ENCODE data around the gene LAMA4. TPM values are rescaled to one million over a fixed set of nuclear protein-coding genes. Genes with fewer than 3 reads are reported as not detected.

LAMA4 gene, protein sequence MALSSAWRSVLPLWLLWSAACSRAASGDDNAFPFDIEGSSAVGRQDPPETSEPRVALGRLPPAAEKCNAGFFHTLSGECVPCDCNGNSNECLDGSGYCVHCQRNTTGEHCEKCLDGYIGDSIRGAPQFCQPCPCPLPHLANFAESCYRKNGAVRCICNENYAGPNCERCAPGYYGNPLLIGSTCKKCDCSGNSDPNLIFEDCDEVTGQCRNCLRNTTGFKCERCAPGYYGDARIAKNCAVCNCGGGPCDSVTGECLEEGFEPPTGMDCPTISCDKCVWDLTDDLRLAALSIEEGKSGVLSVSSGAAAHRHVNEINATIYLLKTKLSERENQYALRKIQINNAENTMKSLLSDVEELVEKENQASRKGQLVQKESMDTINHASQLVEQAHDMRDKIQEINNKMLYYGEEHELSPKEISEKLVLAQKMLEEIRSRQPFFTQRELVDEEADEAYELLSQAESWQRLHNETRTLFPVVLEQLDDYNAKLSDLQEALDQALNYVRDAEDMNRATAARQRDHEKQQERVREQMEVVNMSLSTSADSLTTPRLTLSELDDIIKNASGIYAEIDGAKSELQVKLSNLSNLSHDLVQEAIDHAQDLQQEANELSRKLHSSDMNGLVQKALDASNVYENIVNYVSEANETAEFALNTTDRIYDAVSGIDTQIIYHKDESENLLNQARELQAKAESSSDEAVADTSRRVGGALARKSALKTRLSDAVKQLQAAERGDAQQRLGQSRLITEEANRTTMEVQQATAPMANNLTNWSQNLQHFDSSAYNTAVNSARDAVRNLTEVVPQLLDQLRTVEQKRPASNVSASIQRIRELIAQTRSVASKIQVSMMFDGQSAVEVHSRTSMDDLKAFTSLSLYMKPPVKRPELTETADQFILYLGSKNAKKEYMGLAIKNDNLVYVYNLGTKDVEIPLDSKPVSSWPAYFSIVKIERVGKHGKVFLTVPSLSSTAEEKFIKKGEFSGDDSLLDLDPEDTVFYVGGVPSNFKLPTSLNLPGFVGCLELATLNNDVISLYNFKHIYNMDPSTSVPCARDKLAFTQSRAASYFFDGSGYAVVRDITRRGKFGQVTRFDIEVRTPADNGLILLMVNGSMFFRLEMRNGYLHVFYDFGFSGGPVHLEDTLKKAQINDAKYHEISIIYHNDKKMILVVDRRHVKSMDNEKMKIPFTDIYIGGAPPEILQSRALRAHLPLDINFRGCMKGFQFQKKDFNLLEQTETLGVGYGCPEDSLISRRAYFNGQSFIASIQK (N-terminal part only)
- total RNA-seq (2014; rRNA removed): 9.4 and 18.3 TPM in 2 replicates
- percentile 51 among the genes with signal in this experiment for Bru-seq, nascent RNA
- BruChase-seq, experiment 1, labeled RNA remaining after a 6-hour chase: percentile 41 among the genes with signal in this experiment
- percentile 52 among the genes with signal in this experiment for BruChase-seq, experiment 2, labeled RNA remaining after a 2-hour chase
- long read RNA-seq, full-length matches to known transcripts: 7 of 47 reads
- long read RNA-seq, partial matches to known transcripts: 31 of 47 reads
- long read RNA-seq, other reads (novel, unspliced or antisense): 9 of 47 reads

DNA sequence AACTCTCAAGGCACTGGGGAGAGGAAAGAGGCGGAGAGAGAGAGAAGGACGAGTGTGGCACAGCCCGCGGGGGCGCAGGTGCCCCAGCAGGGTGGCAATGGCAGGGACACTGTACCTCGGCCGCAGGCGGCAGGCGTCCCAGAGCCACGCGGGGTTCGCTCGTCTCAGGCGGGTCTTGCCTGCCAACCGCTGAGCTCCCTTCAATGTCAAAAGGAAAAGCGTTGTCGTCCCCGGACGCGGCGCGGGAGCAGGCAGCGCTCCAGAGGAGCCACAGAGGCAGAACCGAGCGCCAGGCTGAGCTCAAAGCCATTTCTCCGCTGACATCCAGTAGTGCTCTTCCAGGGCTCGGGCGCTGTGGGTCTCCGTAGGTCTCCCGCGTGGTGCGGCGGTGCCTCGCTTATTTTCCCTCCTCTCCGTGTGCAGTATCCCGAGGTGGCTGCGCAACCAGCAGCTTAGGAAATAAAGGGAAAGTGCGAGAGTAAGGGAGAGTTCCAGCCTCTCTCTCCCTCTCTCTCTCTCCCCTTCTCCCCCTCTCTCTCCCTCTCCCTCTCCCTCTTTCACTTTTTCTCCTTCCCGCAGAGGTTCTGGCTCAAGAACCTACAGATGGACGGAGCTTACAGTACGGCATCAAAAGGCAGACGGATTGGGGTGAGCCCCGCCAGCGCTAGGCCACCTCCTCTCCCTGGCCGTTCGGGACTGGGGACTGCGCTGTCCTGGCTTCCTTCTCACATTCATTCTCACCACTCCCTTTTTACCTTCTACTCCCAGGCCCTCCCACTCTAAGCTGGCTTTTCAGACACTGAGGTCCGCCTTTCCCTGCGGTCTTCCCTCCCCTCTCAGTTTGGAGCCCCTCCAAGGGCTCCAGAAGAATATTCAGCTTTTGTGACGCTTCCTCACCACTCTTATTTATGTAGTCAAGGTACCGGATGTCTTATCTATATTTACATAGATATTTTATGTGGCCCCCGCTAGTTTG is at the start of gene LAMA4:
Gene LAMA4 (minus strand): TSS at position 727 of the 976 bp plus-strand sequence. CDS start 417 bp downstream, at position 310.
- Histone ChIP-seq H3K9ac (ENCODE audit: low read length) (peak within 1 kb of the TSS; percentile 73), H3K27ac (ENCODE audit: low read length) (peak within 1 kb of the TSS; percentile 16; the same call in 1 of the 2 replicates)
- TSS peak; percentile 65 for BruUV-seq (replicated peaks)

DNA sequence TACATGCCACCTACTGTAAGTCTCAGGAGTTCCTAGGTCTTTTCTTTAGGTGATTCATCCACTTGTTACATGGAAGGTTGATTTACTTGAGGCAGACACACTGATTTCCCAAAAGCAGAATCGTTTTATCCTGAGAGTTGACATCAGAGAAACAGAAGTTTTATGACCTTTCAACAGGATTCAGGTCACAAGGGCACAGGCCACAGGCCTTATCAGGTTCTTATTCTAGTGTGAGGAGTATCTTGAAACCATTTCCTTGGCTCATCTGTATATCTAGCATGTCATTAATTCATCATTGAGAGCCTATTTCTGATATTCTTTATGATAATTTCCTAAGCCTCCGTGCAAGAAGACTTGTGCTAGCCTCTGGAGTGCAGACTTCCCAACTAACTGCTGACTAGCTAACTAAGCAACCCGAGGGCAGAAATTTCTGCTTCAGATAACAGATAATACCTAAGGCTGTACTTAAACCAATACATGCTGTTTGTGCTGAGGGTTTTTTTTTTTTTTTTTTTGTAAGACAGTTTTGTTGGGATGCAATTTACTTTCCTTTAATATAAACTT is 47.9 kb upstream of the LAMA4 start:
- Histone ChIP-seq H3K9me3 (ENCODE audit: low read length) (no peaks in the 10 kb centered on the region), H3K4me1 (ENCODE audit: insufficient read depth, low read length) (peaks cover 47% of the 10 kb centered on the region), H3K9me2 (replicated peaks; ENCODE audit: low read length) (no peaks in the 10 kb centered on the region), H3K4me3 (ENCODE audit: low read length) (no peak overlapping the region), H3F3A (ENCODE audit: low read length, unreplicated experiment) (no peaks in the 10 kb centered on the region), H3K79me2 (ENCODE audit: low read length) (no peaks in the 10 kb centered on the region), H4K20me1 (ENCODE audit: low read length) (no peaks in the 10 kb centered on the region), H3K36me3 (ENCODE audit: low read depth, low read length) (no peaks in the 10 kb centered on the region), H3K9ac (ENCODE audit: low read length) (no peak overlapping the region), H3K27me3 (ENCODE audit: low read length) (no peaks in the 10 kb centered on the region), H2AFZ (ENCODE audit: low read length) (no peak overlapping the region), H3K27ac (ENCODE audit: low read length) (no peak overlapping the region), H3K4me2 (ENCODE audit: low read length) (no peak overlapping the region)
- no peak for ATAC-seq
- CTCF ChIA-PET: no interaction called here
- POLR2A ChIA-PET (ENCODE audit: unreplicated experiment): no interaction called here
- no TSS peak for BruUV-seq (replicated peaks)
- DNase-seq: no peak
- intact Hi-C loops (cut with micrococcal nuclease): no loop called here
- TF ChIP-seq EZH2phosphoT487 (IDR thresholded peaks at IDR 0.05; ENCODE audit: borderline replicate concordance, low read length): no peak
- no peak for TF ChIP-seq EZH2 (IDR thresholded peaks at IDR 0.05; ENCODE audit: low read length, unreplicated experiment)
- TF ChIP-seq, protein P1, sequence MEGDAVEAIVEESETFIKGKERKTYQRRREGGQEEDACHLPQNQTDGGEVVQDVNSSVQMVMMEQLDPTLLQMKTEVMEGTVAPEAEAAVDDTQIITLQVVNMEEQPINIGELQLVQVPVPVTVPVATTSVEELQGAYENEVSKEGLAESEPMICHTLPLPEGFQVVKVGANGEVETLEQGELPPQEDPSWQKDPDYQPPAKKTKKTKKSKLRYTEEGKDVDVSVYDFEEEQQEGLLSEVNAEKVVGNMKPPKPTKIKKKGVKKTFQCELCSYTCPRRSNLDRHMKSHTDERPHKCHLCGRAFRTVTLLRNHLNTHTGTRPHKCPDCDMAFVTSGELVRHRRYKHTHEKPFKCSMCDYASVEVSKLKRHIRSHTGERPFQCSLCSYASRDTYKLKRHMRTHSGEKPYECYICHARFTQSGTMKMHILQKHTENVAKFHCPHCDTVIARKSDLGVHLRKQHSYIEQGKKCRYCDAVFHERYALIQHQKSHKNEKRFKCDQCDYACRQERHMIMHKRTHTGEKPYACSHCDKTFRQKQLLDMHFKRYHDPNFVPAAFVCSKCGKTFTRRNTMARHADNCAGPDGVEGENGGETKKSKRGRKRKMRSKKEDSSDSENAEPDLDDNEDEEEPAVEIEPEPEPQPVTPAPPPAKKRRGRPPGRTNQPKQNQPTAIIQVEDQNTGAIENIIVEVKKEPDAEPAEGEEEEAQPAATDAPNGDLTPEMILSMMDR (conservative IDR thresholded peaks at IDR 0.05; ENCODE audit: low read depth, low read length): no peak

More for the DNA sequence above, at the start of gene LAMA4:
- Histone ChIP-seq H2AFZ (ENCODE audit: low read length) (peak within 1 kb of the TSS; percentile 91), H3K9me2 (replicated peaks; ENCODE audit: low read length) (no peaks in the 10 kb centered on the region), H3K27me3 (ENCODE audit: low read length) (no peaks in the 10 kb centered on the region), H3K36me3 (ENCODE audit: low read depth, low read length) (no peaks in the 10 kb centered on the region), H3K4me2 (ENCODE audit: low read length) (peak within 1 kb of the TSS; percentile 88), H3K4me3 (ENCODE audit: low read length) (peak within 1 kb of the TSS; percentile 80), H4K20me1 (ENCODE audit: low read length) (no peaks in the 10 kb centered on the region), H3K4me1 (ENCODE audit: insufficient read depth, low read length) (peaks cover 13% of the 10 kb centered on the region), H3F3A (ENCODE audit: low read length, unreplicated experiment) (no peaks in the 10 kb centered on the region), H3K79me2 (ENCODE audit: low read length) (no peaks in the 10 kb centered on the region), H3K9me3 (ENCODE audit: low read length) (no peaks in the 10 kb centered on the region)
- ChIA-PET CTCF (interaction anchor here (1.5 kb wide), 1 partner anchor 74 kb away, joined by 6 read pairs; no protein-coding TSS in a partner anchor), POLR2A (ENCODE audit: unreplicated experiment) (interaction anchor here (0.6 to 0.9 kb wide), 2 partner anchors 37 to 45 kb away, joined by 3 to 8 read pairs; no protein-coding TSS in a partner anchor)
- intact Hi-C loops (cut with micrococcal nuclease): loop anchor here (5.0 kb wide), 1 partner anchor 52 kb away; no protein-coding TSS in a partner anchor
- DNase-seq (peak; percentile 50), ATAC-seq (peak; percentile 70)
- no peak for TF ChIP-seq EZH2phosphoT487 (IDR thresholded peaks at IDR 0.05; ENCODE audit: borderline replicate concordance, low read length)
- TF ChIP-seq, protein P1 (conservative IDR thresholded peaks at IDR 0.05; ENCODE audit: low read depth, low read length): no peak
- TF ChIP-seq EZH2 (IDR thresholded peaks at IDR 0.05; ENCODE audit: low read length, unreplicated experiment): no peak
